ENCODE results near the gene SYNDIG1.

GRCh38 chr20:24668384-24668702 lies 198.9 kb downstream of the SYNDIG1 start:
- TF ChIP-seq, protein P1, sequence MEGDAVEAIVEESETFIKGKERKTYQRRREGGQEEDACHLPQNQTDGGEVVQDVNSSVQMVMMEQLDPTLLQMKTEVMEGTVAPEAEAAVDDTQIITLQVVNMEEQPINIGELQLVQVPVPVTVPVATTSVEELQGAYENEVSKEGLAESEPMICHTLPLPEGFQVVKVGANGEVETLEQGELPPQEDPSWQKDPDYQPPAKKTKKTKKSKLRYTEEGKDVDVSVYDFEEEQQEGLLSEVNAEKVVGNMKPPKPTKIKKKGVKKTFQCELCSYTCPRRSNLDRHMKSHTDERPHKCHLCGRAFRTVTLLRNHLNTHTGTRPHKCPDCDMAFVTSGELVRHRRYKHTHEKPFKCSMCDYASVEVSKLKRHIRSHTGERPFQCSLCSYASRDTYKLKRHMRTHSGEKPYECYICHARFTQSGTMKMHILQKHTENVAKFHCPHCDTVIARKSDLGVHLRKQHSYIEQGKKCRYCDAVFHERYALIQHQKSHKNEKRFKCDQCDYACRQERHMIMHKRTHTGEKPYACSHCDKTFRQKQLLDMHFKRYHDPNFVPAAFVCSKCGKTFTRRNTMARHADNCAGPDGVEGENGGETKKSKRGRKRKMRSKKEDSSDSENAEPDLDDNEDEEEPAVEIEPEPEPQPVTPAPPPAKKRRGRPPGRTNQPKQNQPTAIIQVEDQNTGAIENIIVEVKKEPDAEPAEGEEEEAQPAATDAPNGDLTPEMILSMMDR (IDR thresholded peaks at IDR 0.05), result no peak
- no peak for TF ChIP-seq POLR2A (IDR thresholded peaks at IDR 0.05)

Data from uterus (tissue), 2 donors.